ENCODE data around the gene C1QTNF12.
A peak's percentile ranks its signal among the peaks of the same experiment; 100 is the strongest.

Gene C1QTNF12

DNA sequence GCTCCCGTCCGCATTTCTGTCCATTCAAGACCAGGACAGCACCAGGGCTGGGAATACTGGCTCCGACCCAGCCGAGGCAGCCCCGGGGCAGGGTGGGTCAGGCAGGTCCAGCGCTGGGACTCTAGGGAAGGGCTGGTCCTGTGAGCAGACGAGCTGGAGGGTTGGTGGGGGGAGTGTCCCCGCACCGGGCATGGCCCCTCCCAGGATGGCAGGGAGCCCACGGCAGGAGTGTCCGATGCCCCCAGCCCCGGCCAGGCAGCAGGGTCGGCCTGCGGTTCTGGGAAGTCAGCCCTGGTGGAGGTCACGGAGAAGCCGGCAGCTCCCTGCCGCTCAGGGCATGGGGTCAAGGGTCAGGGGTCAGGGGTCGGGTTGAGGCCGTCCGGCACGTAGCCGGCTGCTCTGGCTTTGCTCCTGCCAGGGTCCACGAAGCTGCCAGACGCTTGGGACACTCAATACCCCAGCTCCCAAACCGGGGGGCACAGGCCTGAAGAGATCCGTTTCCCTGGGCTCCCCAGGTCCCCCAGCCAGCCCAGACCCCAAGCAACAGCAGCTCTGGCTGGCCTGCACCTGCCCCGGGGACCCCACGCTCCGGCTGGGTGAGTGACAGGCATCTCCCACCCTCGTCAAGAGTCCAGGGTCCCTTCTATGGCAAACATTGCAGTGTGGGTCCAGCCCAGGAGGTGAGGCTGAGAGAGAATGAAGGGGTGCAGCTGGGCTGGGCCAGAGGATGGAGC, 6.7 kb downstream of the C1QTNF12 start:
- DNase-seq: no peak

DNA sequence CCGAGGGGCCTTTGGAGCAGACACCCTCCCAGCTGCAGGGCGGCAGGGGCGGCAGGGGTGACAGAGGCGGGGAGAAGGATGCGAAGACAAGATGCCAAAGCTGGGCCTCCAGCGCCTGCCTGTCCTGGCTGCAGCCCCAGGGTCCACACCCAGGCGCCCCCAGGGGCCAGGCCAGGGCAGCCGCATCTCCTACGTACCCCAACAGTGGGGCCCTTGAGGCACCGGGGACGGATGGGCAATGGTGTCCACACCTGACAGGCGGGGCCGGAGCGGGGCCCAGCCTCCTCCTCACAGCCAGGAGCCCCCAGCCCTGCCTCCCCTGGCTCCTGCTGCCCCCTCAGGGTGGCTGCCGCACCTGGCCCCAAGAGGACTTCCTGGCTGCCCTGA, 7.3 kb downstream of the C1QTNF12 start:
- DNase-seq: no peak

DNA sequence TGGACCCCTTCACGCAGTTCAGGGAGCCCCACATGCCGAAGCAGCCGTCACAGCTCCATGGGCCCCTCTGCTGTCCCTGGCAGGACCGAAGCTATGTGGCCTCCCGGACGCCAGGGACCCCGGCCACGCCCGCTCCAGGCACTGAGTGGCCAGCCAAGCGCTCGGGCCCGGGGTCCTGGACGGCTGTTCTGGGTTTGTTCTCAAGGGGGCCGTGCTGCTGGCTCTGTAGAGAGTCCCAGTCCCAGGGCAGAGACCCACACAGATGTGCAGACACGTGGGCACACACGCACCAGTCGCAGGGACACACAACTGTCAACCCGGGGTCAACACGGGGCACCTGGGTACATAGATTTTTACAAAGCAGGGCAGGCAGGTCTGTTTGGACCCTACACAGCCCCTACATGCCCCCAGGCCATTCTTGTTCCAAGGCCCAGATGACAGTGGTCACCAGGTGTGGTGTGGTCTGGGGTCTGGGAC, 7.8 kb downstream of the C1QTNF12 start:
- DNase-seq: no peak

DNA sequence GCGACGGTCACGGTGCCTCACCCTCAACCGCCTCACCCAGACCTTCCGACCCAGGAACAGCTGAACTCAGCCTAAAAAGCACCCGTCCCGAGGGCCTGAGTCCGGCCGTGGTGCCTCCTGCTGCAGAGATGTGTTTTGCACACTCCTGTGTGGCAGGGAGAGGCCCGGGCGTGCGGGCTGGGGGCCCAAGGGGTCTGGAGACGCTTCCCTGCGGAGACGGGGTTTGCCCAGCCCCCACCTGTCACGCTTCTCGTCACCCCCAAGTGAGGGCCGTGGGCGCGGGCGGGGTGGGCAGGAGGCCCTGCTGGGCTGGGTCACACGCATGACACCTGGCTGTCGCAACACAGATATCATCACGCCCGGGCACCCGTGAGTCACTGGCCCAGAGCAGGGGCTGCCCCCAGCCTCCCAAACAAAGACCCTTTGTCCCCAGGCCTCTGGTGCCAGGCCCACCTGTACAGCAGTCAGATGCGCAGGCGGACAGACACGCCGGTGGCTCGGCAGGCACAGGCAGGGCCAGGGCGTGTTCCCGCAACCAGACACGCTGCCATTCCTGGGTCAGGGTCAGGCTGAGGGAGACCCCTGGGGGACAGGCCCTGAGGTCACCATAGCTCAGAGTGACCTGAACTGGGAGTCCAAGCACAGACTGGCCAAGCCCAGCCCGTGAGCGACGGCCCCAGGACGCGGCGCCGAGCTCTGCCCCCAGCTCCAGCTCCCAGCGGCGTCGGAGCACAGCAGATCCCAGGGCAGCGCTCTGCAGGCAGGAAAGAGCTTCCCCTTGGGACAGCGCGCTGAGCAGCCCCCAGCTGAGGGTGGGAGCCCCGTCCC, 8.4 kb downstream of the C1QTNF12 start:
- DNase-seq: no peak

DNA sequence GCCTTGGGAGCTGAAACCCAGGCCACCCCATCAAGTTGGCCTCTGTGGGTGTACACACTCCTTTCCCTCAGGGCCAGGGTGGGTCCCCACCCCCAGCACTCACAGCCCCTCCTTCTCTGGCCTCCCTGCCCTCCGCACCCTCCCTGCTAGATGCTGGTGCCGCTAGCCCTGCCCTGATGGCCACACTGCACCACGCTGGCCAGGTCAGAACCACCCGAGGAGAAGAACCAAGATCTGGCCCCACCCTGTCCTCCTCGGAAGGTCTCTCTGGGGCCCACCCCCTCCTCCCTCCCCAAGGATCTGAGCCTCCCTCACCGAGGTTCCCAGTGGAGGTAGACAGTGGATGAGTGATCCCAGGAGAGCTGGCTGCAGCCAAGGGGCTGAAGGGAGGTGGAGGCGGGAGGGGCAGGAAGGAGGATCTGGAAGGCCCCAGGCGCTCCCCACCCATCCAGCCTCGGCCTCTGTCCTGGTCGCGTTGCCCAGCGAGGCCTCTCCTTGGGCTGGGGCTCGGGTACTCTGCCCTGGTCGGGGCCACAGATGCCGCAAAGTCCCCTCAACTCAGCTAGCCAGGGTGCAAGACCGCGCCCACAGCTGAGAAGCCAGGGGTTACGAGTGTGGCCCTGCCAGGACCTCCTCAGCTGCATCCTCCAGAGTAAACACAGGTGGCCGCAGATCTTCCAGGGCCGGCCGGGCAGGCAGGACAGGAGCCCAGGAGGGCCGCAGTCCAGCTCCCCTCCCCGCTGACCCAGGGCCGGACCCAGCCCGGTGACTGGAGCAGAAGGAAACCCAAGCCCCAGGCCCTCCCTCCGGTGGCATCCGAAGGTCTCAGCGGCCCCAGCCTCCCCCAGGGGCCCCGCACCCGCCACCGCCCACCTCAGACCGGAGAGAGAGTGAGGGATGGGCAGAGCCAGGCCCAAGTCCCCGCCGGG, 9.3 kb downstream of the C1QTNF12 start:
- DNase-seq: no peak

DNA sequence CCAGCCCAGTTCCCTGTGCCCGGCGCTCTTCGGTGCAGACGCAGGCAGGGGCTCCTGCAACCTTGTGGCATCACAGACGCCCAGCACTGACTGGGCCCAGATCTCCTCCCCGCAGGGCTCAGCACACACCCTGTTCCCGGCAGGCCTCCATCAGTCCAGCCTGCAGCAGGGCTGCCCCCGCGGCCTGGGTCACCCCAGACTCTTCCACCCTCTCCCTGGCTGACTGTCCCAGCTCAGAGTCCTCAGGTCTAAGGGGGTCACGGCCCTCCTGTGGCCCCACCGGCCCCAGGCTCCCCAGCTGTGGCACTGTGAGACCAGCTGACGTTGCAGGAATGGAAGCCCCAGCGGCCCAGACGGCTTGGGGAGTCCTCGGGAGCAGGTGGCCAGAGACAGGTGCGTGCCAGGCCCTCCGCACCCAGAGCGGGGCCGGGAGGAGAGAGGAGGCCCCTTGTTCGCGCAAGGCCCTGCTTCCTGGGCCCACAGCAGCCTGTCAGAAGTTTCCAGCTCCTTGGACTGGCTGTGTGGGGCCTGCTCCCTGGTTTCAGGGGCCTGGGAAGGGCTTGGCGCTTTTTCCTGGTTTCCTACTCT, 10.3 kb downstream of the C1QTNF12 start:
- no peak for DNase-seq

DNA sequence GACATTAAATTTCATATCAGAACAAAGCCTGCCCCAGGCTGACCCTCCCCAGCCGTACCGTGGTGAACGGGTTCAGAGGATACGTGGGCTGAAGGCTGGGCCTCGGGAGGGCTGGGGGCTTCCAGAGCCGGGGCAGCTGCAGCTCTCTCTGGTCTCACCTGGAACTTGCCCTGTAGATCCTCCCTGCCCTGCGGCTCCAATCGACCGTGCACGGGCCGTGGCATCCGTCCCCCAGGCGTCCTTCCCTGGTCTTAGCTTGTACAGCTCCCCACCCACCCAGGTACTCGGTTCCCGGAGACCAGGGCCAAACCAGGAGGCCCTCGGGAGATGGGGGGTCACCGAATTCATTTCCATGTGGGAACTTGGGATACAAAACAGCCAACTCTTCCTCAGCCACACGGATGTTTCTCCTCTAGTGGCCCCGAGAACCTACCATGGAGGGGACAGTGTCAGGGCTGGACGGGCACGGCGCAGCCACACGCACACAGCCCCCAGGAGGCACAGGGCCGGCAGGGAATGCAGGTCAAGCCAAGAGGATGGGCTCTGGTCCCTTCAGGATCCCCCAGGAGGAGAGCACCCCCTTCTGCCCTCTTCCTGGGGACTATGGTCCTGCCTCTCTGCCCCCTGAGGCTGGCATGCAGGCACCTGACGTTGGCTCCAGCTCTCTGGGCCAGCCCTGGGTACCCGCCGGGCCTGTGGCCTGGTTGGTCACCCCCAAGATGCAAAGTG, 11.3 kb downstream of the C1QTNF12 start:
- DNase-seq: no peak

DNA sequence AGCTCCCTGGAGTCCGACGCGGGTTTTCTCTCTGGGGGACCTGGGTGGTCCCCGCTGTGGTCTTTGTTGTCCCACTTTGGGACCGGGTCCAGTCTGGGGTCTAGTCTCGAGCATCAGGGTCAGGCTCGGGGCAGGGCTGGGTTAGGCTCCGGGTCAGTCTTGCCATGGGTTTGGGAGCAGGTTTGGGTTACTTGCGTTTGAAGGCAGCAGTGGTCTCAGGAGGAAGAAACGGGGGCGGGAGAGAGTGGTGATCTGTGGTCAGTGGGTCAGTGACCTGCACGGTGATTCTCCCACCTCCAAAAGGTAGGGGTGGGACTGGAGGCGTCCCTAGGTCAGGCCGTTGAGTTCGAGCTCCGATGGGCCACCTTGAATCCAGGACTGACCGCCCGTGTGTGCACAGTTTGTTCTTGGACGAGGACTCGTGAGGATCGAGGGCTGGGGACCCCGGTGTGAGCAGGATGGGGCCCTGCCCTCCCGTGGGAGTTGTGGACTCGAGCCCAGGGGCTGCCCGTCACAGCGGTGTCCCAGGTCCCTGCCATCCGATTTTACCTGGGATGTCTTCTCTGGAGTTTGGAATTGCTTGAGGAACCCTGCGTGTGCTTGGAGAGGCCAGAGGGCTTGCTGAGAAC, 12.2 kb downstream of the C1QTNF12 start:
- no peak for DNase-seq

DNA sequence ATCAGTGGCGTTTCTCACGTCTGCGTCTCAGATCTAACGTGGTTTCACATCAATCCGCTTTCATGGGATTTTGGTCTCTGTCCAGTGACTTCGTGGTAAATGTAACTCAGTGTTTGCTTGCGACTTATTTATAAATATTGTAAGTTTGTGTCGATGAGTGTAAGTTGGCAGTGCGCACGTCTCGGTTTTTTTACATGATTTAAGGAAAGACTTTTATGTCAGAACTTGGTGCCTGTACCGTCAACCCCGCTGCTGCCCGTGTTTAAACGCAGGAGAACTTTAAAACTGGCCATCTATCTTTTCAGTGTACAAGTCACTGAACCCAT, 13.0 kb downstream of the C1QTNF12 start:
- DNase-seq: no peak

DNA sequence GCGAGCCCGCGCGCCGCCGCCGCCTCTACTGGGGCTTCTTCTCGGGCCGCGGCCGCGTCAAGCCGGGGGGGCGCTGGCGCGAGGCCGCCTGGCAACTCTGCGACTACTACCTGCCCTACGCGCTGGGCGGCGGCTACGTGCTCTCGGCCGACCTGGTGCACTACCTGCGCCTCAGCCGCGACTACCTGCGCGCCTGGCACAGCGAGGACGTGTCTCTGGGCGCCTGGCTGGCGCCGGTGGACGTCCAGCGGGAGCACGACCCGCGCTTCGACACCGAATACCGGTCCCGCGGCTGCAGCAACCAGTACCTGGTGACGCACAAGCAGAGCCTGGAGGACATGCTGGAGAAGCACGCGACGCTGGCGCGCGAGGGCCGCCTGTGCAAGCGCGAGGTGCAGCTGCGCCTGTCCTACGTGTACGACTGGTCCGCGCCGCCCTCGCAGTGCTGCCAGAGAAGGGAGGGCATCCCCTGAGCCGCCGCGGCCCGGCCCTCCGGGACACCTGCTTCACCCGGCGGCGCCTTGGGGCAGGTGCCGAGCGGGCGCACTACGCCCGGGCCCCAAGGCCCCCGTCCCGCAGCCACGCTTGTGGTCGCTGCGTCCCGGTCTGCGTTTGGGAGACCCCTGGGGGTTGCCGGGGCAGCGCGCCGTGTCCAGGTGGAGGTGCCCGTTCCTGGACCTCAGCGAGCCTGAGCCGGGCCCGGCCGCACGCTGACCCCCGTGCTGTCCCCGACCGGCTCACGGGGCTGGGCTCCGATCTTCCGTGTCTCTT, 13.5 kb downstream of the C1QTNF12 start:
- DNase-seq: no peak

DNA sequence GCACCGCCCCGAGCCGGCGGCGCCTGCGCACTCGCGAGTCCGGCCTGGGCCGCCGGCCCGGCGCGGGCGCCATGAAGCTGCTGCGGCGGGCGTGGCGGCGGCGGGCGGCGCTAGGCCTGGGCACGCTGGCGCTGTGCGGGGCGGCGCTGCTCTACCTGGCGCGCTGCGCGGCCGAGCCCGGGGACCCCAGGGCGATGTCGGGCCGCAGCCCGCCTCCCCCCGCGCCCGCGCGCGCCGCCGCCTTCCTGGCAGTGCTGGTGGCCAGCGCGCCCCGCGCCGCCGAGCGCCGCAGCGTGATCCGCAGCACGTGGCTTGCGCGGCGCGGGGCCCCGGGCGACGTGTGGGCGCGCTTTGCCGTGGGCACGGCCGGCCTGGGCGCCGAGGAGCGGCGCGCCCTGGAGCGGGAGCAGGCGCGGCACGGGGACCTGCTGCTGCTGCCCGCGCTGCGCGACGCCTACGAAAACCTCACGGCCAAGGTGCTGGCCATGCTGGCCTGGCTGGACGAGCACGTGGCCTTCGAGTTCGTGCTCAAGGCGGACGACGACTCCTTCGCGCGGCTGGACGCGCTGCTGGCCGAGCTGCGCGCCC, 14.2 kb downstream of the C1QTNF12 start, which contains the start of gene B3GALT6:
Gene B3GALT6, plus strand, starts transcription at position 30 of the 588 bp plus-strand sequence. Its CDS starts 42 bp downstream, at position 72.
- DNase-seq: no peak

DNA sequence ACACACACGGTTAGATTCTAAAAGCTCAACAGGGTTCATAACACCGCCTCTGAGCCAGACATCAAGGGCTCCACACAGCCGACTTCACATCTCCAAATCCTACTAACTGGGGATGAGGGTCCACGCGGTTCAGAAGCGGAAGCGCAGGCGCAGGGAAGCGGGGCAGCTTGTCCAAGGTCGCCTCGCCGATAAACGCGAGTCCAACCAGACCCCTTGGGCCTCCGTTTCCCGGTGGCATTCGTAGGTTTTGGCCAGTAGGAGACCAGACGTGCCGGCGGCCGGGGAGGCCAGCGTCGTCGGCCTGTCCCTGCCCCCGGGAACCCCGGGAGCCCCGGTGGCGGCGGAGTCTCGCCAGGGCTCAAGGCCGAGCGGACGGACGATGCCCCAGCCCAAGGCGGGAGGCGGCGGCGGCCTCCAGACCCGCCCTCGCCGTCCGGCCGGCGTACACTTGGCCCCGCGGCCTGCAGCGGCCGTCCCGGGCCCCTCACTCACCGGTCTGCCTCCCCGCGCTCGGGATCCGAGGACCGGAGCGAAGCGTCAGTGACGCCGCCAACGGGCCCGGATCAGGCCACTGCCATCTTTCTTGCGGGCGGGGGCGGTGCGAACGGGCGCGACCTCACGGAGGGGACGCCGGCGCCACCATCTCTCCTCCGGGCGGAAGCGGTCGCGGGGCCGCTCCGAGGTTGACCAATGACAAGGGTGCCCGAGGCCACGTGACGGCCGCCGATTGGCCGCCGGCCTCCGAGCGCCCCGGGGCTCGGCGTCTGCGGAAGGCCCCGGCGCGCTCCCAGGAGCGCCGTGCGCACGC, 14.9 kb downstream of the C1QTNF12 start, which contains the start of gene SDF4:
Gene SDF4, minus strand, starts transcription at position 602 of the 808 bp plus-strand sequence. CDS start 3,229 bp downstream, outside the sequence.
- peak; percentile 86 for DNase-seq

DNA sequence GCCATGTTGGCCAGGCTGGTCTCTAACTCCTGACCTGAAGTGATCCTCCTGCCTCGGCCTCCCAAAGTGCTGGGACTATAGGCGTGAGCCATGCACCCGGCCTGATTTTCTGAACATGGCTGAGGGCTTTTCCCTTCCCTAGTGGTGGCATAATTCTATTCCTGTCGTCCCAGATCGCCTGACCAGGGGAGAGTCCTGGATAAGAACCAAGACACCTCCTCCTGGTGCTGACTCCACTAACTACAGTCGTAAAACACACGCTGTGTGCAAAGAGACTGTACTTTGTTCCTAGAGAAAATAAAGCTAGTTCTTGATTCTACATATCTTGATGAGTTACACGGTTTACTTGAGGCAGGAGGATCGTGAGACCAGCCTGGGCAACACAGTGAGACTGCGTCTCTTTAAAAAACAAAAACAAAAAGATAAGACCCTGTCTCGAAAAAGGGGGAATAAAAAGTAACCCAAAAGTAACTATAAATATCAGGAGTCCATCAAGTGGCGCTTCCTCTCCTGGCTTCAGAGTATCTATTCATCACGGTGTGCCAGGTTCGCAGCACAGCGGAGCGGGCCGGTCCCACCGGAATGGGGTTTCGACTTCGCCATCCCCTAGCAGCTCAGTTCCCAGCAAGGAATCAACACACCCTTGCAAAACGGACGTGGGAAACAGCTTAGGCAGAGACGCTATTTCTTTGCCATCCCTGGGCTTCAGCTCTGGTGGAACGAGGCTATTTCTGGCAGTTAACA, 15.7 kb downstream of the C1QTNF12 start:
- DNase-seq: no peak

DNA sequence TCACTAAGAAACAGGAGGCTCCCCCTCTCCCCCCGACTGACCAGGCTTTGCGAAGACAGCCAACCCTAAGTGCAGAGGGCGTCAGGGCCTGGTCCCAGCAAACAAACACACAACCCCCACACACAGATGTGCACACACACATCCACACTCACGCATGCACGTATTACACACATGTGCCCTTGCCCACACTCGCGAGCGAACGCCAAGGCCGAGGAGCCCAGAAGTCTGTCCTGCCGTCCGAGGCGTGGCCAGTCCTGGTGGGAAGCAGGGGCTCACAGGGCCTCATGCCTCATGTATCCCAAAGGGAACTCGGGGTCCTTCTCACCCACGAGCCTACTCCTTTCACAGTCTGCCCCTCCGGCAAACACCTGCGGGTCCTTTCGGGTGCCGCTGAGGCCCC, 16.8 kb downstream of the C1QTNF12 start:
- DNase-seq: no peak

DNA sequence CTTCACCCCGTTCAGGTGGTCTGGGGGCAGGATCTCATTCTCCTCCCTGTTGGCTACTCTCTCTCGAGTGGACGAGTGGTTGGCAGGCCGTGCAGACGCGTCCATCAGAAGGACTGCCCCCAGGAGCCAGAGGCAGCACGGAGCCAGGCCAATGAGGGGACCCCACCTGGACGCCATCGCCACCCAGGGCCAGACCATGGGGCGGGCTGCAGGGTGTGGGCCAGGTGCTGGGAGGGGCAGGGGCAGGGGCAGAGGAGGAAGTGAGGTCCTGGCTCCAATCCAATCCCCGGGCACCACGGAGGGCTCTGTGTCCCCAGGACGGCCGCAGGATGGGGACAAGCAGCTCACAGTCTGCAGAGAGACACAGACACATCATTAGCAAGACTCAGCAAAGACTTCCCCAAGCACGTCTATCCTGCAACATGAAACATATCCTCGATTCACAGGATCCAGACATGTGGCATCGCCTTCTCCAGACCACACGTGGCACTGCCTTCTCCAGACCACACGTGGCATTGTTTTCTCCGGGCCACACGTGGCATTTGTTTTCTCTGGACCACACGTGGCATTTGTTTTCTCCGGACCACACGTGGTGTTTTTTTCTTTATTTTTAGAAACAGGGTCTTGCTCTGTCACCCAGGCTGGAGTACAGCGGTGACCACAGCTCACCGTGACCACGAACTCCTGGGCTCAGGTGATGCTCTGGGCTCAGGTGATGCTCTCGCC, 17.8 kb downstream of the C1QTNF12 start:
- no peak for DNase-seq

DNA sequence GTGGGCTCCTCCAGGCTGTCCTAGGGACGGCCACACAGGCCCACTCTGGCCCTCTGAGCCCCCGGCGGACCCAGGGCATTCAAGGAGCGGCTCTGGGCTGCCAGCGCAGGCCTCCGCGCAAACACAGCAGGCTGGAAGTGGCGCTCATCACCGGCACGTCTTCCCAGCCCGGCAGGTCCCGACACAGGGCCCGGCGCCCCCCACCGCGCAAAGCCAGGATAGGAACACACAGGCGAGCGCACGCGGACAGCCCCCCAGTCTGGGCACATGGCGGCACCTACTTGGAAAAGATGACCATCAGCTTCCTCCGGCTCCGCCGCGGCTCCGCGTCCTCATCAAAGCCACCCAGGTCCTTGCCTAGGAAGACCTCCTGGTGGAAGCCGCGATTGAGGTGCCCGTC, 18.3 kb downstream of the C1QTNF12 start:
- DNase-seq: no peak

DNA sequence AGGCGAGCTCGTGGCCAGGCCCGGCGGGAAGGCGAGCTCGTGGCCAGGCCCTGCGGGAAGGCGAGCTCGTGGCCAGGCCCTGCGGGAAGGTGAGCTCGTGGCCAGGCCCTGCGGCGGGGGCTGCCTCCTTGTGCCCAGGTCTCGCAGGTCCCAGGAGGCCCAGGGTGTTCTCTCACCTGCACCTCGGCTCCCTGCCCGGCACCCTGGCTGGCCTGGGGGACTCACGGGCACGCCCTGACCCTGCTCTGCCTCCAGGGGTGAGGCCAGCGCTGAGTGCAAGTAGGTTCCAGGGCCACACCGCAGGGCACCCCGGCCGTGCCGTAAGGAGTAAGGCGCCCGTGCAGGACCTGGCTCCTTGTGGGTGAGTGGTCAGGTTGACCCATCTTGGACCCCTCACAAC, 19.1 kb downstream of the C1QTNF12 start:
- DNase-seq: no peak
